Smooth muscle cell (in vitro differentiated cells): Measurements from ENCODE around the gene TTC23. TPM values are rescaled to one million over a fixed set of nuclear protein-coding genes. Genes with fewer than 3 reads are reported as not detected.

Experiments
- DNase-seq: peaks from one replicate; lab custom pipeline; 2025; ENCODE audit not compliant: unreplicated experiment; lab: John Stamatoyannopoulos, UW
- H2AFZ ChIP-seq: fragments of 200-600 bp; sonication (generic); 2 replicates; pipeline ENCODE4 v1.6.0; 2016; ENCODE audit warnings: antibody characterized with exemption, low read depth, mild to moderate bottlenecking
- H3F3A ChIP-seq: fragments of 200-600 bp; sonication (generic); 2 replicates; pipeline ENCODE4 v1.6.0; 2017; ENCODE audit warnings: antibody characterized with exemption, low read depth
- H3K27ac ChIP-seq: fragments of 200-600 bp; sonication (generic); 2 replicates; pipeline ENCODE4 v1.5.1; 2016; ENCODE audit warnings: low read depth, mild to moderate bottlenecking
- H3K27me3 ChIP-seq: fragments of 200-600 bp; sonication (generic); 2 replicates; pipeline ENCODE4 v1.6.1; 2016; ENCODE audit warnings: low read depth, mild to moderate bottlenecking
- H3K36me3 ChIP-seq: fragments of 200-600 bp; sonication (generic); 2 replicates; pipeline ENCODE4 v1.5.1; 2016; ENCODE audit warnings: low read depth
- H3K4me1 ChIP-seq: fragments of 200-600 bp; sonication (generic); 2 replicates; pipeline ENCODE4 v1.5.1; 2016; ENCODE audit warnings: low read depth
- H3K4me2 ChIP-seq: fragments of 200-600 bp; sonication (generic); 2 replicates; pipeline ENCODE4 v1.6.0; 2016; ENCODE audit warnings: mild to moderate bottlenecking
- H3K4me3 ChIP-seq: fragments of 200-600 bp; sonication (generic); 2 replicates; pipeline ENCODE4 v1.5.1; 2016; ENCODE audit warnings: mild to moderate bottlenecking
- H3K79me2 ChIP-seq: fragments of 200-600 bp; sonication (generic); 2 replicates; pipeline ENCODE4 v1.6.0; 2016; ENCODE audit warnings: low read depth, mild to moderate bottlenecking
- H3K9ac ChIP-seq: fragments of 200-600 bp; sonication (generic); 2 replicates; pipeline ENCODE4 v1.6.0; 2016; ENCODE audit warnings: low read depth
- H3K9me3 ChIP-seq: fragments of 200-600 bp; sonication (generic); replicated peaks from 2 replicates; pipeline ENCODE4 v1.5.1; 2016; ENCODE audit warnings: low read depth
- H4K20me1 ChIP-seq: fragments of 200-600 bp; sonication (generic); 2 replicates; pipeline ENCODE4 v1.6.0; 2016; ENCODE audit warnings: low read depth
- CTCF ChIP-seq: fragments of 200-600 bp; sonication (generic); IDR thresholded peaks from 2 replicates; pipeline ENCODE4 v1.5.1; 2017; ENCODE audit warnings: borderline replicate concordance, mild to moderate bottlenecking, antibody characterized with exemption; ENCODE audit not compliant: insufficient read depth, poor library complexity, severe bottlenecking
- WGBS: methylation state at CpG from one replicate; pipeline ENCODE4 v1.1.7; 2016; ENCODE audit warnings: low lambda C conversion rate; 5-methylcytosine and 5-hydroxymethylcytosine counted together
- polyA plus RNA-seq: library from polyadenylated mRNA; unstranded; fragments of >200 nt; fragmentation: Nextera tagmentation; extraction: Ambion mirVana; gene quantifications from 2 replicates; pipeline ENCODE4 v1.2.1, GENCODE V29; 2016
- total RNA-seq: library from RNA; depleted of rRNA; stranded (reverse); fragments of >200 nt; gene quantifications from 2 replicates; pipeline ENCODE4 v1.2.3, GENCODE V29; 2014

Gene TTC23
- 45.4 and 76.8 TPM in 2 replicates for total RNA-seq
- polyA plus RNA-seq: 25.0 and 27.0 TPM in 2 replicates

GRCh38 chr15:99249270-99249841, at the start of gene TTC23:
Gene TTC23 (minus strand): TSS chr15:99249581. CDS start chr15:99228712, 20,869 bp downstream.
- H3K4me2 ChIP-seq: peak within 1 kb of the TSS; percentile 95
- H3F3A ChIP-seq: peaks cover 4% of the 10 kb centered on the region
- H3K9me3 ChIP-seq: no peaks in the 10 kb centered on the region
- H3K27ac ChIP-seq: peak within 1 kb of the TSS; percentile 91
- H3K27me3 ChIP-seq: no peaks in the 10 kb centered on the region
- peak within 1 kb of the TSS; percentile 65 for H3K4me3 ChIP-seq
- H3K9ac ChIP-seq: peak within 1 kb of the TSS; percentile 91
- peaks cover 31% of the 10 kb centered on the region for H3K4me1 ChIP-seq
- DNase-seq: no peak
- peak within 1 kb of the TSS; percentile 81 for H2AFZ ChIP-seq
- peaks cover 3% of the 10 kb centered on the region for H4K20me1 ChIP-seq
- H3K36me3 ChIP-seq: no peaks in the 10 kb centered on the region
- under 1% methylated on average over 14 of the region's 14 CpGs for WGBS
- peaks cover 56% of the 10 kb centered on the region for H3K79me2 ChIP-seq
- TF ChIP-seq CTCF: no peak

- no peak overlapping the region for H3K4me2 ChIP-seq
- peaks cover 4% of the 10 kb centered on the region for H3K9me3 ChIP-seq
- no peaks in the 10 kb centered on the region for H4K20me1 ChIP-seq
- H3K4me3 ChIP-seq: no peak overlapping the region
- H3F3A ChIP-seq: no peaks in the 10 kb centered on the region
- 75% methylated on average over 2 of the region's 2 CpGs for WGBS
- no peak for DNase-seq
- no peaks in the 10 kb centered on the region for H3K27me3 ChIP-seq
- no peaks in the 10 kb centered on the region for H3K79me2 ChIP-seq
- no peak overlapping the region for H3K9ac ChIP-seq
- no peak for TF ChIP-seq CTCF
- peaks cover 7% of the 10 kb centered on the region for H3K36me3 ChIP-seq
- no peaks in the 10 kb centered on the region for H3K4me1 ChIP-seq
- no peak overlapping the region for H3K27ac ChIP-seq
- no peak overlapping the region for H2AFZ ChIP-seq
Measured at GRCh38 chr15:99296386-99296785, 47.0 kb upstream of the TTC23 start.

GRCh38 chr15:99295840-99296239, 46.5 kb upstream of the TTC23 start:
- Histone ChIP-seq H3K27ac (no peak overlapping the region), H3K9ac (no peak overlapping the region), H2AFZ (no peak overlapping the region), H3F3A (no peaks in the 10 kb centered on the region), H3K4me1 (no peaks in the 10 kb centered on the region), H3K4me2 (no peak overlapping the region), H3K9me3 (peaks cover 4% of the 10 kb centered on the region), H4K20me1 (no peaks in the 10 kb centered on the region), H3K36me3 (peaks cover 9% of the 10 kb centered on the region), H3K79me2 (no peaks in the 10 kb centered on the region), H3K4me3 (no peak overlapping the region), H3K27me3 (no peaks in the 10 kb centered on the region)
- no peak for TF ChIP-seq CTCF
- no peak for DNase-seq

- Histone ChIP-seq H3K4me1 (no peaks in the 10 kb centered on the region), H3F3A (no peaks in the 10 kb centered on the region), H3K27ac (no peak overlapping the region), H3K4me2 (no peak overlapping the region), H3K9me3 (peaks cover 4% of the 10 kb centered on the region), H3K9ac (no peak overlapping the region), H3K36me3 (peaks cover 9% of the 10 kb centered on the region), H4K20me1 (no peaks in the 10 kb centered on the region), H3K4me3 (no peak overlapping the region), H3K27me3 (no peaks in the 10 kb centered on the region), H3K79me2 (no peaks in the 10 kb centered on the region), H2AFZ (no peak overlapping the region)
- TF ChIP-seq CTCF: no peak
- no peak for DNase-seq
Measured at GRCh38 chr15:99291643-99292042, 42.3 kb upstream of the TTC23 start.
